A549 (cell line): ENCODE measurements around the gene SFTPD.

ENCODE experiments used
- CEBPB ChIP-seq, 2 experiments: fragments of >200 bp in 1 of 2; sonication (Bioruptor Twin) in 1 of 2; formaldehyde crosslinking in 1 of 2; IDR thresholded peaks; 2 replicates each; pipeline ENCODE4 v1.6.1; 2012 to 2016
- CTCF ChIP-seq: fragments of >200 bp; sonication (Bioruptor Twin); formaldehyde crosslinking; IDR thresholded peaks from 3 replicates; pipeline ENCODE4 v1.5.1; 2016
- ESRRA ChIP-seq: fragments of 150-350 bp; IDR thresholded peaks from 2 replicates; pipeline ENCODE4 v1.6.1; 2014; ENCODE audit warnings: mild to moderate bottlenecking, low read length, borderline replicate concordance
- JUNB ChIP-seq: fragments of >200 bp; sonication (Bioruptor Twin); formaldehyde crosslinking; IDR thresholded peaks from 2 replicates; pipeline ENCODE4 v1.6.1; 2016
- POLR2A ChIP-seq: IDR thresholded peaks from 2 replicates; pipeline ENCODE4 v1.6.1; 2012; ENCODE audit warnings: mild to moderate bottlenecking, low read length
- RARB ChIP-seq: fragments of 250-450 bp; sonication (Bioruptor Pico); IDR thresholded peaks from 2 replicates; pipeline ENCODE4 v1.8.0; 2021; ENCODE audit warnings: mild to moderate bottlenecking, moderate library complexity

DNA sequence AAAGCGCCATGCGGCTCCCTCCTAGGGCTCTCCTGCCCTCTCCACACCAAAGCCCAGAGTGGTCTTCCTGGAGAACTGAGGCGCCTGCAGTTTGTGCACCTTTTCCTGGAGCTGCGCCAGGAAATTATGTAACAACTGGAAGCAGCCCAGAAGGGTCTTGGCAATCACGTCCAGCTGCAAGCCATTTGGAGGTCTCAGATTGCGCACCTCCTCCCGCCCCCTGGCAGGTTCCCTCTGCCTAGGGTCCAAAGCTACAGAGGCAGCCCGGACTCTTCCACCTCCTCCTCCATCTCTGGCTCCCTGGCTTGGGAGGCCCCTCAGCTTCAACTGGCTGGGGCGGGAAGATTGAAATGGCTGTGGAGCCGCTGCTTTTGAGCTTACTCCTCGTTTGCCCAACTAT lies 34.0 kb upstream of the SFTPD start:
- no peak for TF ChIP-seq ESRRA
- no peak for TF ChIP-seq CTCF
- no peak for TF ChIP-seq JUNB
- no peak for TF ChIP-seq POLR2A
- no peak for TF ChIP-seq RARB (CRISPR knock-in tag)
- no peak for TF ChIP-seq CEBPB (IDR thresholded peaks at IDR 0.05)
